ENCODE measurements around the gene HNRNPD. TPM values are rescaled to one million over a fixed set of nuclear protein-coding genes. Genes with fewer than 3 reads are reported as not detected.
A peak's percentile ranks its signal among the peaks of the same experiment; 100 is the strongest.

HNRNPD gene
- total and polyA plus RNA-seq, 10 of the 15 experiments (the other 5 are each of a cell fraction or from before 2014, with no cell fraction given), result 76.6 to 882 (median 265) TPM

DNA sequence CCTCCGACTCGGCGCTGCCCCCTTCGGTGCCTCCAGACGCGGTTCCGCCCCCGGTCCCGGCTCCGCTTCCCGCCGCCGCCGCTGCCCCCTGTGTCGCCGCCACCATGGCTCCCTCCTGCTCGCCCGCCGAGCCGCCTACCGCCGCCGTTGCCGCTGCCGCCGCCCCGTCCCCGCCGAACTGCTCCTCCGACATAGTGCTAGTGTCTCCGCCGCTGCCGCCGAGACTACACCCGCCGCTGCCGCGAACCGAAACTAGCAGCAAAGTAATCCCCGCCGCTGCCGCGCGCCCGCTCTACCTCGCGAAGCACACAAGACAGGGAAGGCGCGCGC lies 340 bp downstream of the HNRNPD start:
- Histone ChIP-seq H4K20me1 (ENCODE audit: control insufficient read depth, insufficient read depth) (peaks cover 14% of the 10 kb centered on the region), H3K36me3 (ENCODE audit: control insufficient read depth in 2 of 2, insufficient read depth in 2 of 2, low read length in 1 of 2) (peaks cover 0 to 7% of the 10 kb centered on the region in 2 experiments; a peak in 1 of 4 replicates), H3K4me2 (ENCODE audit: control insufficient read depth, insufficient read depth) (peak overlapping the region; percentile 86; the same call in 1 of the 2 replicates), H2AFZ (ENCODE audit: control insufficient read depth, low read depth, low read length) (peak overlapping the region; percentile 84), H3K4me3 (peak overlapping the region; percentile 86), H3K9ac (ENCODE audit: control insufficient read depth, insufficient read depth, low read length) (peak overlapping the region; percentile 94), H3K27ac (ENCODE audit: control insufficient read depth, insufficient read depth) (peak overlapping the region; percentile 98), H3K4me1 (ENCODE audit: control insufficient read depth, insufficient read depth, low read length) (peaks cover 6% of the 10 kb centered on the region), H3K9me3 (replicated peaks; ENCODE audit: control insufficient read depth, insufficient read depth, low read length) (no peaks in the 10 kb centered on the region), H3K27me3 (replicated peaks in 1 of 2; ENCODE audit: control insufficient read depth in 2 of 2, insufficient read depth in 2 of 2, low read length in 1 of 2) (no peaks in the 10 kb centered on the region), H3K79me2 (ENCODE audit: control insufficient read depth, insufficient read depth, low read length) (peaks cover 82% of the 10 kb centered on the region)
- ATAC-seq (peak; percentile 18), DNase-seq (ENCODE audit: low read depth, low spot score) (no peak), FAIRE-seq (no peak)
- BruUV-seq (replicated peaks), result TSS peak; percentile 59
- intact Hi-C loops (cut with micrococcal nuclease; ENCODE audit: unreplicated experiment) (loop anchor here (10.0 kb wide), 1 partner anchor 661 kb away; the partner anchor contains the start of gene COPS4), in situ Hi-C loops (cut with MboI) (loop anchor here (10.0 kb wide), 1 partner anchor 51 kb away; no protein-coding TSS in a partner anchor)
- POLR2A ChIA-PET, result interaction anchor here (1.0 to 1.4 kb wide), 3 partner anchors 12 to 56 kb away, joined by 3 to 8 read pairs (median 8); no protein-coding TSS in a partner anchor
- WGBS (ENCODE audit: insufficient coverage, insufficient replicate concordance, low lambda C conversion rate, missing lambda C conversion rate), result 0% methylated on average over 38 of the region's 50 CpGs
- SMC1A ChIA-PET (ENCODE audit: uncharacterized antibody, unreplicated experiment), result interaction anchor here (1.0 to 4.8 kb wide), 3 partner anchors 8 to 25 kb away, joined by 3 to 39 read pairs (median 4); no protein-coding TSS in a partner anchor
- CTCF ChIA-PET, result interaction anchor here (0.6 to 1.2 kb wide), 3 partner anchors 55 to 106 kb away, joined by 3 to 12 read pairs (median 5); partner anchors contain the start of gene HNRNPDL
- RAD21 ChIA-PET (ENCODE audit: unreplicated experiment), result interaction anchor here (0.5 to 1.4 kb wide), 2 partner anchors 12 to 37 kb away, joined by 3 to 7 read pairs; no protein-coding TSS in a partner anchor
- TF ChIP-seq GATAD2B (conservative IDR thresholded peaks at IDR 0.05; ENCODE audit: low read depth), result peak; percentile 55
- no peak for TF ChIP-seq EZH2 (IDR thresholded peaks at IDR 0.05; ENCODE audit: borderline replicate concordance, control insufficient read depth, low read depth, low read length)
- TF ChIP-seq, protein P1, sequence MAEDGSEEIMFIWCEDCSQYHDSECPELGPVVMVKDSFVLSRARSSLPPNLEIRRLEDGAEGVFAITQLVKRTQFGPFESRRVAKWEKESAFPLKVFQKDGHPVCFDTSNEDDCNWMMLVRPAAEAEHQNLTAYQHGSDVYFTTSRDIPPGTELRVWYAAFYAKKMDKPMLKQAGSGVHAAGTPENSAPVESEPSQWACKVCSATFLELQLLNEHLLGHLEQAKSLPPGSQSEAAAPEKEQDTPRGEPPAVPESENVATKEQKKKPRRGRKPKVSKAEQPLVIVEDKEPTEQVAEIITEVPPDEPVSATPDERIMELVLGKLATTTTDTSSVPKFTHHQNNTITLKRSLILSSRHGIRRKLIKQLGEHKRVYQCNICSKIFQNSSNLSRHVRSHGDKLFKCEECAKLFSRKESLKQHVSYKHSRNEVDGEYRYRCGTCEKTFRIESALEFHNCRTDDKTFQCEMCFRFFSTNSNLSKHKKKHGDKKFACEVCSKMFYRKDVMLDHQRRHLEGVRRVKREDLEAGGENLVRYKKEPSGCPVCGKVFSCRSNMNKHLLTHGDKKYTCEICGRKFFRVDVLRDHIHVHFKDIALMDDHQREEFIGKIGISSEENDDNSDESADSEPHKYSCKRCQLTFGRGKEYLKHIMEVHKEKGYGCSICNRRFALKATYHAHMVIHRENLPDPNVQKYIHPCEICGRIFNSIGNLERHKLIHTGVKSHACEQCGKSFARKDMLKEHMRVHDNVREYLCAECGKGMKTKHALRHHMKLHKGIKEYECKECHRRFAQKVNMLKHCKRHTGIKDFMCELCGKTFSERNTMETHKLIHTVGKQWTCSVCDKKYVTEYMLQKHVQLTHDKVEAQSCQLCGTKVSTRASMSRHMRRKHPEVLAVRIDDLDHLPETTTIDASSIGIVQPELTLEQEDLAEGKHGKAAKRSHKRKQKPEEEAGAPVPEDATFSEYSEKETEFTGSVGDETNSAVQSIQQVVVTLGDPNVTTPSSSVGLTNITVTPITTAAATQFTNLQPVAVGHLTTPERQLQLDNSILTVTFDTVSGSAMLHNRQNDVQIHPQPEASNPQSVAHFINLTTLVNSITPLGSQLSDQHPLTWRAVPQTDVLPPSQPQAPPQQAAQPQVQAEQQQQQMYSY (CRISPR knock-in tag; IDR thresholded peaks at IDR 0.05), result no peak
- TF ChIP-seq, protein P2, sequence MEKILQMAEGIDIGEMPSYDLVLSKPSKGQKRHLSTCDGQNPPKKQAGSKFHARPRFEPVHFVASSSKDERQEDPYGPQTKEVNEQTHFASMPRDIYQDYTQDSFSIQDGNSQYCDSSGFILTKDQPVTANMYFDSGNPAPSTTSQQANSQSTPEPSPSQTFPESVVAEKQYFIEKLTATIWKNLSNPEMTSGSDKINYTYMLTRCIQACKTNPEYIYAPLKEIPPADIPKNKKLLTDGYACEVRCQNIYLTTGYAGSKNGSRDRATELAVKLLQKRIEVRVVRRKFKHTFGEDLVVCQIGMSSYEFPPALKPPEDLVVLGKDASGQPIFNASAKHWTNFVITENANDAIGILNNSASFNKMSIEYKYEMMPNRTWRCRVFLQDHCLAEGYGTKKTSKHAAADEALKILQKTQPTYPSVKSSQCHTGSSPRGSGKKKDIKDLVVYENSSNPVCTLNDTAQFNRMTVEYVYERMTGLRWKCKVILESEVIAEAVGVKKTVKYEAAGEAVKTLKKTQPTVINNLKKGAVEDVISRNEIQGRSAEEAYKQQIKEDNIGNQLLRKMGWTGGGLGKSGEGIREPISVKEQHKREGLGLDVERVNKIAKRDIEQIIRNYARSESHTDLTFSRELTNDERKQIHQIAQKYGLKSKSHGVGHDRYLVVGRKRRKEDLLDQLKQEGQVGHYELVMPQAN (conservative IDR thresholded peaks at IDR 0.05), result peak; percentile 60; the same call in 1 of the 2 replicates
- no peak for TF ChIP-seq TCF3 (IDR thresholded peaks at IDR 0.05; ENCODE audit: borderline replicate concordance, insufficient read depth, low read depth, low read length)
- peak; percentile 15; the same call in 1 of the 2 replicates for TF ChIP-seq NR2F1 (conservative IDR thresholded peaks at IDR 0.05)
- 0 out of 2 replicates have a peak, but pooled peaks have one; percentile 67 for TF ChIP-seq SMARCA5 (IDR thresholded peaks at IDR 0.05)
- TF ChIP-seq, protein P3, sequence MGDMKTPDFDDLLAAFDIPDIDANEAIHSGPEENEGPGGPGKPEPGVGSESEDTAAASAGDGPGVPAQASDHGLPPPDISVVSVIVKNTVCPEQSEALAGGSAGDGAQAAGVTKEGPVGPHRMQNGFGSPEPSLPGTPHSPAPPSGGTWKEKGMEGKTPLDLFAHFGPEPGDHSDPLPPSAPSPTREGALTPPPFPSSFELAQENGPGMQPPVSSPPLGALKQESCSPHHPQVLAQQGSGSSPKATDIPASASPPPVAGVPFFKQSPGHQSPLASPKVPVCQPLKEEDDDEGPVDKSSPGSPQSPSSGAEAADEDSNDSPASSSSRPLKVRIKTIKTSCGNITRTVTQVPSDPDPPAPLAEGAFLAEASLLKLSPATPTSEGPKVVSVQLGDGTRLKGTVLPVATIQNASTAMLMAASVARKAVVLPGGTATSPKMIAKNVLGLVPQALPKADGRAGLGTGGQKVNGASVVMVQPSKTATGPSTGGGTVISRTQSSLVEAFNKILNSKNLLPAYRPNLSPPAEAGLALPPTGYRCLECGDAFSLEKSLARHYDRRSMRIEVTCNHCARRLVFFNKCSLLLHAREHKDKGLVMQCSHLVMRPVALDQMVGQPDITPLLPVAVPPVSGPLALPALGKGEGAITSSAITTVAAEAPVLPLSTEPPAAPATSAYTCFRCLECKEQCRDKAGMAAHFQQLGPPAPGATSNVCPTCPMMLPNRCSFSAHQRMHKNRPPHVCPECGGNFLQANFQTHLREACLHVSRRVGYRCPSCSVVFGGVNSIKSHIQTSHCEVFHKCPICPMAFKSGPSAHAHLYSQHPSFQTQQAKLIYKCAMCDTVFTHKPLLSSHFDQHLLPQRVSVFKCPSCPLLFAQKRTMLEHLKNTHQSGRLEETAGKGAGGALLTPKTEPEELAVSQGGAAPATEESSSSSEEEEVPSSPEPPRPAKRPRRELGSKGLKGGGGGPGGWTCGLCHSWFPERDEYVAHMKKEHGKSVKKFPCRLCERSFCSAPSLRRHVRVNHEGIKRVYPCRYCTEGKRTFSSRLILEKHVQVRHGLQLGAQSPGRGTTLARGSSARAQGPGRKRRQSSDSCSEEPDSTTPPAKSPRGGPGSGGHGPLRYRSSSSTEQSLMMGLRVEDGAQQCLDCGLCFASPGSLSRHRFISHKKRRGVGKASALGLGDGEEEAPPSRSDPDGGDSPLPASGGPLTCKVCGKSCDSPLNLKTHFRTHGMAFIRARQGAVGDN (IDR thresholded peaks at IDR 0.05), result 0 out of 2 replicates have a peak, but pooled peaks have one; percentile 8
- TF ChIP-seq EED (IDR thresholded peaks at IDR 0.05; ENCODE audit: low read depth), result no peak
- TF ChIP-seq SRF (IDR thresholded peaks at IDR 0.05; ENCODE audit: low read depth in 2 of 2, low read length in 2 of 2), result no peak
- peak; percentile 64 for TF ChIP-seq BACH1 (IDR thresholded peaks at IDR 0.05; ENCODE audit: borderline replicate concordance)
- TF ChIP-seq CHD1 (IDR thresholded peaks at IDR 0.05; ENCODE audit: low read depth, low read length), result no peak
- TF ChIP-seq BCL11A (IDR thresholded peaks at IDR 0.05; ENCODE audit: low read depth, low read length), result no peak
- peak; percentile 98 for TF ChIP-seq LARP7 (IDR thresholded peaks at IDR 0.05)
